Prostate gland (tissue), 2 donors: Measurements from ENCODE around the gene RTRAF. TPM values are rescaled to one million over a fixed set of nuclear protein-coding genes. Genes with fewer than 3 reads are reported as not detected.

ENCODE experiments used
- DNase-seq: peaks from one replicate; pipeline ENCODE4 v3.0.0-alpha.2; 2019; ENCODE audit warnings: low spot score
- H3K27ac ChIP-seq, 2 donors: fragments of 200-600 bp; sonication (generic); 2 replicates each; pipeline ENCODE4 v1.5.1; 2017 to 2019
- H3K27me3 ChIP-seq: fragments of 200-600 bp; sonication (generic); replicated peaks from 2 replicates; pipeline ENCODE4 v1.5.1; 2019; ENCODE audit not compliant: insufficient read depth
- H3K36me3 ChIP-seq, 2 donors: fragments of 200-600 bp; sonication (generic); 1 replicate in 1 of 2; 2 replicates in 1 of 2; pipeline versions ENCODE4 v1.5.1 to v1.8.1; 2017 to 2019
- H3K4me1 ChIP-seq: fragments of 200-600 bp; sonication (generic); replicated peaks from 2 replicates; pipeline ENCODE4 v1.5.1; 2019
- H3K4me3 ChIP-seq, 2 donors: fragments of 200-600 bp; sonication (generic); 2 replicates each; pipeline ENCODE4 v1.5.1; 2017 to 2019
- H3K9me3 ChIP-seq: fragments of 200-600 bp; sonication (generic); 2 replicates; pipeline ENCODE4 v1.5.1; 2017
- CTCF ChIP-seq, 4 experiments: fragments of 200-600 bp in 2 of 4; fragments of 450-650 bp in 2 of 4; sonication (generic) in 2 of 4; IDR thresholded peaks; 1 replicate in 3 of 4; 2 replicates in 1 of 4; pipeline ENCODE4 v1.5.1; 2016 to 2019; ENCODE audit warnings: antibody characterized with exemption in 4 of 4, mild to moderate bottlenecking in 2 of 4, moderate library complexity in 2 of 4
- POLR2A ChIP-seq: fragments of 450-650 bp; IDR thresholded peaks from one replicate; pipeline ENCODE4 v1.6.1; 2016; ENCODE audit warnings: antibody characterized with exemption, mild to moderate bottlenecking
- POLR2AphosphoS5 ChIP-seq: sonication (generic); formaldehyde crosslinking; IDR thresholded peaks from one replicate; pipeline ENCODE4 v1.6.1; 2017; ENCODE audit warnings: antibody characterized with exemption
- WGBS: methylation state at CpG from one replicate; pipeline ENCODE4 v1.1.5; 2018; 5-methylcytosine and 5-hydroxymethylcytosine counted together
- intact Hi-C: fragments of 100-400 bp; cut with DNase I; formaldehyde crosslinking; loops from one replicate; pipeline ENCODE4 v1.14.2; 2022
- total RNA-seq, 2 donors: library from RNA; depleted of rRNA; stranded (reverse); fragments of >200 nt; gene quantifications; one replicate each; pipeline ENCODE4 v1.1.0, GENCODE V29; 2016

RTRAF gene
- total RNA-seq, 2 donors from 2014 or later = 62.6 to 105 TPM

- TF ChIP-seq POLR2A = no peak
- Histone ChIP-seq H3K4me1 (no peaks in the 10 kb centered on the region), H3K4me3 (no peak overlapping the region), H3K9me3 (no peaks in the 10 kb centered on the region), H3K27me3 (no peaks in the 10 kb centered on the region), H3K27ac (no peak overlapping the region), H3K36me3 (no peaks in the 10 kb centered on the region)
- intact Hi-C loops = no loop called here
- no peak for DNase-seq
Measured at GRCh38 chr14:52025310-52025709, 36.0 kb downstream of the RTRAF start.

GRCh38 chr14:52026017-52026660, 36.8 kb downstream of the RTRAF start:
- Histone ChIP-seq H3K27ac (no peak overlapping the region), H3K27me3 (no peaks in the 10 kb centered on the region), H3K4me1 (no peaks in the 10 kb centered on the region), H3K9me3 (no peaks in the 10 kb centered on the region), H3K36me3 (no peaks in the 10 kb centered on the region), H3K4me3 (no peak overlapping the region)
- DNase-seq = no peak
- intact Hi-C loops = no loop called here
- whole genome bisulfite sequencing = 82% methylated on average over 8 of the region's 8 CpGs
- TF ChIP-seq CTCF (IDR thresholded peaks at IDR 0.05) (no peak), POLR2A (no peak), POLR2AphosphoS5 (no peak)

- Histone ChIP-seq H3K4me1 (no peaks in the 10 kb centered on the region), H3K27me3 (no peaks in the 10 kb centered on the region), H3K36me3 (no peaks in the 10 kb centered on the region), H3K4me3 (no peak overlapping the region), H3K9me3 (no peaks in the 10 kb centered on the region), H3K27ac (no peak overlapping the region)
- no peak for TF ChIP-seq POLR2AphosphoS5
- no peak for TF ChIP-seq CTCF (IDR thresholded peaks at IDR 0.05)
- TF ChIP-seq POLR2A = no peak
- intact Hi-C loops = no loop called here
- WGBS = 84% methylated on average over 10 of the region's 10 CpGs
- no peak for DNase-seq
Measured at GRCh38 chr14:52026901-52027300, 37.6 kb downstream of the RTRAF start.

GRCh38 chr14:52029881-52030280, 40.5 kb downstream of the RTRAF start:
- TF ChIP-seq POLR2A = no peak
- TF ChIP-seq POLR2AphosphoS5 = no peak
- no peak for TF ChIP-seq CTCF (IDR thresholded peaks at IDR 0.05)
- Histone ChIP-seq H3K27ac (no peak overlapping the region), H3K4me1 (no peaks in the 10 kb centered on the region), H3K4me3 (no peak overlapping the region), H3K9me3 (no peaks in the 10 kb centered on the region), H3K36me3 (no peaks in the 10 kb centered on the region), H3K27me3 (no peaks in the 10 kb centered on the region)
- intact Hi-C loops = no loop called here
- 84% methylated on average over 1 of the region's 1 CpG for WGBS
- no peak for DNase-seq

- intact Hi-C loops = no loop called here
- no peaks in the 10 kb centered on the region for H3K9me3 ChIP-seq
- H3K36me3 ChIP-seq = no peaks in the 10 kb centered on the region
- DNase-seq = no peak
- WGBS = 64% methylated on average over 3 of the region's 3 CpGs
- peak overlapping the region in 1 of 2 donors; percentile 32 for H3K27ac ChIP-seq
- H3K4me1 ChIP-seq = no peaks in the 10 kb centered on the region
- no peak overlapping the region for H3K4me3 ChIP-seq
- TF ChIP-seq POLR2AphosphoS5 (no peak), POLR2A (no peak), CTCF (IDR thresholded peaks at IDR 0.05) (no peak)
- H3K27me3 ChIP-seq = no peaks in the 10 kb centered on the region
Measured at GRCh38 chr14:52031781-52032180, 42.4 kb downstream of the RTRAF start.
